Heart left ventricle (tissue), 16 donors: ENCODE data around the gene WWOX. TPM values are rescaled to one million over a fixed set of nuclear protein-coding genes. Genes with fewer than 3 reads are reported as not detected.

Source experiments
- ATAC-seq, 4 donors: fragments of 200-7000 bp; cut with Tn5 transposase; one replicate each; pipeline ENCODE4 v1.9.1; 2020 to 2022; ENCODE audit warnings: moderate library complexity in 4 of 4, mild to moderate bottlenecking in 3 of 4, moderate number of reproducible peaks in 1 of 4
- DNase-seq, 5 donors: peaks; one replicate each; pipeline ENCODE4 v3.0.0-alpha.2; 2020
- H3K27ac ChIP-seq, 12 donors: fragments of 200-600 bp; sonication (generic) in 4 of 12; one replicate each; pipeline versions ENCODE4 v1.5.0 to v1.8.0; 2016 to 2022; ENCODE audit warnings: mild to moderate bottlenecking in 2 of 12
- H3K27me3 ChIP-seq, 9 donors: fragments of 200-600 bp; sonication (generic) in 2 of 9; one replicate each; pipeline versions ENCODE4 v1.5.1 to v1.8.0; 2016 to 2022; ENCODE audit warnings: mild to moderate bottlenecking in 3 of 9
- H3K36me3 ChIP-seq, 9 donors: fragments of 200-600 bp; sonication (generic) in 2 of 9; one replicate each; pipeline versions ENCODE4 v1.5.0 to v1.8.0; 2018 to 2022; ENCODE audit warnings: mild to moderate bottlenecking in 2 of 9
- H3K4me1 ChIP-seq, 12 donors: fragments of 200-600 bp; sonication (generic) in 4 of 12; one replicate each; pipeline versions ENCODE4 v1.5.0 to v1.8.0; 2016 to 2022; ENCODE audit warnings: mild to moderate bottlenecking in 3 of 12
- H3K4me3 ChIP-seq, 12 donors: fragments of 200-600 bp; sonication (generic) in 4 of 12; one replicate each; pipeline versions ENCODE4 v1.5.0 to v1.8.0; 2017 to 2022; ENCODE audit warnings: mild to moderate bottlenecking in 9 of 12, moderate library complexity in 4 of 12
- H3K9me3 ChIP-seq, 12 donors: fragments of 200-600 bp; sonication (generic) in 4 of 12; one replicate each; pipeline versions ENCODE4 v1.5.0 to v1.8.0; 2016 to 2022; ENCODE audit warnings: mild to moderate bottlenecking in 1 of 12
- POLR2A ChIP-seq, 2 donors: fragments of 450-650 bp; IDR thresholded peaks; one replicate each; pipeline ENCODE4 v1.6.1; 2017; ENCODE audit warnings: antibody characterized with exemption in 2 of 2, mild to moderate bottlenecking in 2 of 2, moderate library complexity in 2 of 2
- WGBS, 4 donors: extraction: QIAGEN DNeasy Blood & Tissue Kit in 2 of 4; methylation state at CpG; one replicate each; pipeline versions ENCODE4 v1.1.5 to v1.1.7; 2013 to 2018; 5-methylcytosine and 5-hydroxymethylcytosine counted together
- intact Hi-C, 10 donors: fragments of 100-400 bp; cut with DNase I; formaldehyde crosslinking; loops; one replicate each; pipeline versions ENCODE4 v1.11.1 to v1.14.2; 2022
- polyA plus RNA-seq, 2 donors: library from polyadenylated mRNA; stranded (reverse); fragments of 200-250 nt; gene quantifications; one replicate each; pipeline ENCODE4 v1.2.3, GENCODE V29; 2013
- total RNA-seq, 9 donors: library from RNA; depleted of rRNA in 2 of 9; stranded (reverse); fragments of >200 nt in 2 of 9; fragmentation: NEBNext Ultra II Directional in 3 of 9; extraction: Animal tissue kit (Norgen Biotek cat#: 25700) in 3 of 9; gene quantifications; one replicate each; pipeline versions ENCODE4 v1.1.0 to v1.2.4, GENCODE V29; 2016 to 2023
- TF ChIP-seq, protein P1 (sequence below), 12 donors: fragments of 200-600 bp; sonication (generic) in 4 of 12; IDR thresholded peaks; one replicate each; pipeline versions ENCODE4 v1.5.0 to v1.8.0; 2018 to 2022; ENCODE audit warnings: antibody characterized with exemption in 12 of 12, mild to moderate bottlenecking in 5 of 12
- donor health status: ischemic (EF 13 %, LVEDD 7.1; RV severe dilation, severe dysfunction).
- donor health status: healthy with polysubstance abuse.
- donor health status: DM: no; HTN: yes; CAD: no.
- donor health status: DM: no; HTN: no; CAD: no.
- donor health status: ischemic (EF 25% LVEDD 6.9; RV normal size, moderate dysfunction).
- donor health status: ischemic (EF 25% LVEDD 5.7; RV mildly dilated, moderate dysfunction).
- donor health status: healthy.
- donor health status: DM: yes; HTN: yes; CAD: no.
- donor health status: ischemic (EF 35%, LVEDD 5.7; RV mildly dilated, moderate dysfunction).
- donor health status: nonischemic (EF 11% LVEDD 7.7; RV severe dilation, severe dysfunction).
- donor health status: DM: yes; HTN: yes; CAD: no.
- donor health status: PGD.
- donor health status: ischemic (EF 29% LVEDD 5.4; RV normal size, mild dysfunction).
- donor health status: nonischemic (EF 23%, LVEDD 6.1; RV moderate dilation, normal function).

WWOX gene
- total and polyA plus RNA-seq, 11 donors: 4.3 to 18.3 (median 9.1) TPM

DNA sequence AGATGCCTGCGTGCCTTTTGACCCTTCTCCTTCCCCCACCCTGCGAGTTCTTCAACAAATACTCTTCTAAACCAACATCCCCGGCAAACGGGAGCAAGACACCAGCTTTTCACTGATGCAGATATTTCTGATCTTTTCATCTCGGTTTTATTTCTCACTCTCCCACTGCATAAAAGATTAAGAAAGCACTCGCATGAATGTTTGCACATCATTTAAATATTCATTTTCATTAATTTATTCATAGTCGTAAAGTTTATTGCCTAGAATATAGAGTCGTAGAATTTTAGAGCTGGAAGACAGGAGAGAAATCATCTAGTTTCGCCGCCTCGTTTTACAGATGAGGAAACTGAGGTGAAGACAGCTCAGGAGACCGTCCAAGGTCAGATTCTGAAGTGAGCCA is 1013.0 kb downstream of the WWOX start:
- Histone ChIP-seq H3K27ac (no peak overlapping the region), H3K27me3 (no peaks in the 10 kb centered on the region), H3K36me3 (no peaks in the 10 kb centered on the region), H3K4me3 (no peak overlapping the region), H3K4me1 (peaks cover 0 to 2% (median 0%) of the 10 kb centered on the region in 12 donors), H3K9me3 (peaks cover 0 to 13% (median 4%) of the 10 kb centered on the region in 12 donors)
- DNase-seq (no peak), ATAC-seq (no peak)
- intact Hi-C loops: no loop called here
- TF ChIP-seq, protein P1, sequence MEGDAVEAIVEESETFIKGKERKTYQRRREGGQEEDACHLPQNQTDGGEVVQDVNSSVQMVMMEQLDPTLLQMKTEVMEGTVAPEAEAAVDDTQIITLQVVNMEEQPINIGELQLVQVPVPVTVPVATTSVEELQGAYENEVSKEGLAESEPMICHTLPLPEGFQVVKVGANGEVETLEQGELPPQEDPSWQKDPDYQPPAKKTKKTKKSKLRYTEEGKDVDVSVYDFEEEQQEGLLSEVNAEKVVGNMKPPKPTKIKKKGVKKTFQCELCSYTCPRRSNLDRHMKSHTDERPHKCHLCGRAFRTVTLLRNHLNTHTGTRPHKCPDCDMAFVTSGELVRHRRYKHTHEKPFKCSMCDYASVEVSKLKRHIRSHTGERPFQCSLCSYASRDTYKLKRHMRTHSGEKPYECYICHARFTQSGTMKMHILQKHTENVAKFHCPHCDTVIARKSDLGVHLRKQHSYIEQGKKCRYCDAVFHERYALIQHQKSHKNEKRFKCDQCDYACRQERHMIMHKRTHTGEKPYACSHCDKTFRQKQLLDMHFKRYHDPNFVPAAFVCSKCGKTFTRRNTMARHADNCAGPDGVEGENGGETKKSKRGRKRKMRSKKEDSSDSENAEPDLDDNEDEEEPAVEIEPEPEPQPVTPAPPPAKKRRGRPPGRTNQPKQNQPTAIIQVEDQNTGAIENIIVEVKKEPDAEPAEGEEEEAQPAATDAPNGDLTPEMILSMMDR (IDR thresholded peaks at IDR 0.05): no peak
- TF ChIP-seq POLR2A (IDR thresholded peaks at IDR 0.05): no peak
- WGBS, 4 donors: 93 to 95% (median 93%) methylated on average over 12 of the region's 12 CpGs

GRCh38 chr16:79113826-79114225 is 1014.4 kb downstream of the WWOX start:
- intact Hi-C loops: no loop called here
- peaks cover 0 to 2% (median 0%) of the 10 kb centered on the region in 12 donors for H3K4me1 ChIP-seq
- peaks cover 0 to 16% (median 6%) of the 10 kb centered on the region in 12 donors for H3K9me3 ChIP-seq
- no peaks in the 10 kb centered on the region for H3K27me3 ChIP-seq
- no peak overlapping the region for H3K27ac ChIP-seq
- no peak for ATAC-seq
- TF ChIP-seq, protein P1 (IDR thresholded peaks at IDR 0.05): no peak
- no peak for TF ChIP-seq POLR2A (IDR thresholded peaks at IDR 0.05)
- H3K36me3 ChIP-seq: no peaks in the 10 kb centered on the region
- no peak overlapping the region for H3K4me3 ChIP-seq
- WGBS, 4 donors: 72 to 84% (median 81%) methylated on average over 5 of the region's 5 CpGs
- DNase-seq: no peak

DNA sequence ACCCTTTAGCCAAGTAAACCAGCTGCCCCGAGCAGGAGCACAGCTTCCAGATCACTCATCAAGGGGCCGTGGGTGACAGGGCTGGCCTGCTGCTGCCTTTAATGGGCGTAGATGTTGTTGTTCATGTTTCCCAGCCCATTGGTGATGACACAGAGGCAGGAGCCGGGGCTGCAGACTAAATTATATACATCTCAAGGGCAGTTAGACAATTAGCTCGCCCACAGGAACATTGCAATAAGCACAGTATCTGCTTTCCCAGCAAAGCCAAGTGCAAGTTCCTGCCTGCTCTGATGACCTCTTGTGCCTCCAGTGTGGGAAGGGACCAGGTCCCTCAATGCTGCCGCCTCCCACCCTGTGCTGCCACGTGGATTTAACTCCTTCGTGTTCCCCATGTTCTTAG is 1015.3 kb downstream of the WWOX start:
- intact Hi-C loops: no loop called here
- Histone ChIP-seq H3K4me3 (no peak overlapping the region), H3K27ac (no peak overlapping the region), H3K4me1 (peaks cover 0 to 2% (median 0%) of the 10 kb centered on the region in 12 donors), H3K36me3 (no peaks in the 10 kb centered on the region), H3K27me3 (no peaks in the 10 kb centered on the region), H3K9me3 (peaks cover 0 to 16% (median 6%) of the 10 kb centered on the region in 12 donors)
- TF ChIP-seq, protein P1 (IDR thresholded peaks at IDR 0.05): no peak
- no peak for TF ChIP-seq POLR2A (IDR thresholded peaks at IDR 0.05)
- WGBS, 4 donors: 49 to 66% (median 60%) methylated on average over 8 of the region's 8 CpGs
- ATAC-seq (no peak), DNase-seq (no peak)

DNA sequence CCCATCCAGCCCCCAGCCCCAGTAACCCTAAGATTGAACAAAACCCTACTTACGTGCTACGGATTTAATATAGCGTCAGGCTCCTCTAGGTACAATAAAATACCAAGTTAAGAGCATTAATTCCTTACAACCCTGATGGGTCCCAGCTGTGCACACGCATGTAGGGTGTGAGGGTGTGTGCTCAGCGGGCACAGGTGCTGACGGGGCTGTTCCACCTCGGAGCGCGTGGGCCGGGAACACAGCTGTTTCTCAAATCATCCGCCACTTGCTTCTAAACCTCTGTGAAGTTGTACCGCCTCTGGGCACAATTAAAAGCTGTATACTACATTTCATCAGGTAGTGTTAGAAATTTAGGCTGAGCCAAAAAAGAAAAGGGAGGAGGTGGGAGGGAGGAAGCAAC is 1022.5 kb downstream of the WWOX start:
- Histone ChIP-seq H3K4me1 (no peaks in the 10 kb centered on the region), H3K4me3 (no peak overlapping the region), H3K36me3 (no peaks in the 10 kb centered on the region), H3K27ac (no peak overlapping the region), H3K9me3 (peaks cover 0 to 9% (median 5%) of the 10 kb centered on the region in 12 donors), H3K27me3 (no peaks in the 10 kb centered on the region)
- no peak for DNase-seq
- intact Hi-C loops: no loop called here
- TF ChIP-seq POLR2A (IDR thresholded peaks at IDR 0.05): no peak
- TF ChIP-seq, protein P1 (IDR thresholded peaks at IDR 0.05): no peak
- WGBS, 4 donors: 88 to 92% (median 91%) methylated on average over 12 of the region's 12 CpGs
- no peak for ATAC-seq
